Midbrain (tissue), 1 donor: Measurements from ENCODE around the gene PRR22.
"Not testable (repeated sequence)": the region's sequence is repeated elsewhere in the genome, so short reads cannot be mapped to it uniquely, and the experiment has no call there.

Experiments
- DNase-seq: peaks from one replicate; lab custom pipeline; 2025; lab: John Stamatoyannopoulos, UW

PRR22 gene

GRCh38 chr19:5790559-5791520 lies 6.3 kb upstream of the PRR22 start, which contains the start of gene DUS3L:
Gene DUS3L, minus strand, starts transcription at chr19:5791163. Its CDS starts 22 bp downstream, at chr19:5791141.
- peak; percentile 97 for DNase-seq

GRCh38 chr19:5789886-5790558 lies 5.5 kb upstream of the PRR22 start:
- no peak for DNase-seq

- DNase-seq, result no peak
Observed at GRCh38 chr19:5789351-5789761, 4.8 kb upstream of the PRR22 start.

GRCh38 chr19:5788422-5788821 lies 3.9 kb upstream of the PRR22 start:
- no peak for DNase-seq

- DNase-seq, result no peak
Observed at GRCh38 chr19:5787409-5788182, 3.0 kb upstream of the PRR22 start.

- no peak for DNase-seq
Observed at GRCh38 chr19:5786593-5787408, 2.3 kb upstream of the PRR22 start.

GRCh38 chr19:5785423-5785822 lies 877 bp upstream of the PRR22 start:
- DNase-seq, result no peak

GRCh38 chr19:5782945-5783919 lies 1.3 kb downstream of the PRR22 start:
- no peak for DNase-seq

GRCh38 chr19:5782322-5782721 lies 2.2 kb downstream of the PRR22 start:
- DNase-seq, result no peak

GRCh38 chr19:5780916-5781315 lies 3.6 kb downstream of the PRR22 start:
- not testable (repeated sequence) for DNase-seq

- DNase-seq, result no peak
Observed at GRCh38 chr19:5778402-5778801, 6.1 kb downstream of the PRR22 start.

- no peak for DNase-seq
Observed at GRCh38 chr19:5775668-5776309, 8.8 kb downstream of the PRR22 start.

- no peak for DNase-seq
Observed at GRCh38 chr19:5774921-5775320, 9.6 kb downstream of the PRR22 start.

GRCh38 chr19:5773276-5773675 lies 11.3 kb downstream of the PRR22 start:
- no peak for DNase-seq

- no peak for DNase-seq
Observed at GRCh38 chr19:5772416-5772815, 12.1 kb downstream of the PRR22 start.

- no peak for DNase-seq
Observed at GRCh38 chr19:5767949-5768348, 16.6 kb downstream of the PRR22 start.

- DNase-seq, result no peak
Observed at GRCh38 chr19:5765220-5765619, 19.3 kb downstream of the PRR22 start.

GRCh38 chr19:5762608-5763217 lies 21.8 kb downstream of the PRR22 start:
- DNase-seq, result no peak

GRCh38 chr19:5753743-5754142 lies 30.8 kb downstream of the PRR22 start:
- no peak for DNase-seq
